Thyroid gland (tissue), 4 donors: ENCODE results near the gene ARHGAP15. TPM values are rescaled to one million over a fixed set of nuclear protein-coding genes. Genes with fewer than 3 reads are reported as not detected.

Experiments used
- DNase-seq, 2 donors: peaks; one replicate each; pipeline ENCODE4 v3.0.0-alpha.2; 2019
- H3K27ac ChIP-seq, 3 donors: fragments of 200-600 bp; sonication (generic); 1 replicate in 2 of 3; 2 replicates in 1 of 3; pipeline ENCODE4 v1.5.1; 2016 to 2019; ENCODE audit warnings: mild to moderate bottlenecking in 1 of 3, moderate library complexity in 1 of 3
- H3K27me3 ChIP-seq: fragments of 200-600 bp; sonication (generic); one replicate; pipeline ENCODE4 v1.5.1; 2019
- H3K36me3 ChIP-seq, 2 donors: fragments of 200-600 bp; sonication (generic); one replicate each; pipeline ENCODE4 v1.5.1; 2016 to 2019
- H3K4me1 ChIP-seq, 2 donors: fragments of 200-600 bp; sonication (generic); one replicate each; pipeline ENCODE4 v1.5.1; 2017 to 2019
- H3K4me3 ChIP-seq, 3 donors: fragments of 200-600 bp; sonication (generic); replicated peaks in 1 of 3; 1 replicate in 2 of 3; 2 replicates in 1 of 3; pipeline ENCODE4 v1.5.1; 2016; ENCODE audit warnings: mild to moderate bottlenecking in 1 of 3
- H3K9me3 ChIP-seq: fragments of 200-600 bp; sonication (generic); one replicate; pipeline ENCODE4 v1.5.1; 2017
- POLR2A ChIP-seq, 2 donors: fragments of 450-650 bp; IDR thresholded peaks; one replicate each; pipeline ENCODE4 v1.6.1; 2017; ENCODE audit warnings: antibody characterized with exemption in 2 of 2, mild to moderate bottlenecking in 2 of 2, moderate library complexity in 1 of 2
- WGBS, 2 donors: methylation state at CpG; one replicate each; pipeline ENCODE4 v1.1.5; 2017; 5-methylcytosine and 5-hydroxymethylcytosine counted together
- intact Hi-C: fragments of 100-400 bp; cut with DNase I; formaldehyde crosslinking; loops from one replicate; pipeline ENCODE4 v1.15.1; 2023
- total RNA-seq, 4 donors: library from RNA; depleted of rRNA; stranded (reverse); fragments of >200 nt; gene quantifications; one replicate each; pipeline ENCODE4 v1.2.3, GENCODE V29; 2016
- TF ChIP-seq, protein P1 (sequence below), 6 experiments: fragments of 200-600 bp in 3 of 6; fragments of 450-650 bp in 3 of 6; sonication (generic) in 3 of 6; IDR thresholded peaks; one replicate each; pipeline ENCODE4 v1.5.1; 2016 to 2019; ENCODE audit warnings: antibody characterized with exemption in 6 of 6, mild to moderate bottlenecking in 2 of 6, inconsistent platforms in 1 of 6, moderate library complexity in 1 of 6

The ARHGAP15 gene
- total RNA-seq, 4 donors from 2014 or later, result 9.8 to 24.4 (median 11.9) TPM

DNA sequence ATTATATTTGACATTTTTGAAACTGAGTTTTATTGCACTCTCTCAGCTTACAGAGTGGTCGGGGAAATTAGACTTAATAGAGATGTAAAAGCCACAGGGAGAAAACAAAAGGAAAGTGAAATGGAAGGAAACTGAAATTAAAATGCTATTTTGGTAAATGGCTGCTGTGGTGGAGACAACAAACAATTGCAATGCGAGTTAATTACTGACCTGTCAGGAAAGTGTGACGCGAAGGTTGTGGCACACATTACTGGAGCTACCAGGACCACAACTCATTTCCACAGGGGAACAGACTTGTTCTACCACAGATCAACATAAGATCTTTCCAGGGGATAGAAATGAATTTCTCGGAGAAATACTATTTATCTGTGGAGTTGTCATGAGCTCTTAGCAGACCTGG, 19.5 kb downstream of the ARHGAP15 start:
- no peak overlapping the region for H3K4me3 ChIP-seq
- H3K27me3 ChIP-seq, result no peaks in the 10 kb centered on the region
- H3K4me1 ChIP-seq, result no peaks in the 10 kb centered on the region
- DNase-seq, result no peak
- H3K27ac ChIP-seq, result no peak overlapping the region
- no peaks in the 10 kb centered on the region for H3K36me3 ChIP-seq
- TF ChIP-seq, protein P1, sequence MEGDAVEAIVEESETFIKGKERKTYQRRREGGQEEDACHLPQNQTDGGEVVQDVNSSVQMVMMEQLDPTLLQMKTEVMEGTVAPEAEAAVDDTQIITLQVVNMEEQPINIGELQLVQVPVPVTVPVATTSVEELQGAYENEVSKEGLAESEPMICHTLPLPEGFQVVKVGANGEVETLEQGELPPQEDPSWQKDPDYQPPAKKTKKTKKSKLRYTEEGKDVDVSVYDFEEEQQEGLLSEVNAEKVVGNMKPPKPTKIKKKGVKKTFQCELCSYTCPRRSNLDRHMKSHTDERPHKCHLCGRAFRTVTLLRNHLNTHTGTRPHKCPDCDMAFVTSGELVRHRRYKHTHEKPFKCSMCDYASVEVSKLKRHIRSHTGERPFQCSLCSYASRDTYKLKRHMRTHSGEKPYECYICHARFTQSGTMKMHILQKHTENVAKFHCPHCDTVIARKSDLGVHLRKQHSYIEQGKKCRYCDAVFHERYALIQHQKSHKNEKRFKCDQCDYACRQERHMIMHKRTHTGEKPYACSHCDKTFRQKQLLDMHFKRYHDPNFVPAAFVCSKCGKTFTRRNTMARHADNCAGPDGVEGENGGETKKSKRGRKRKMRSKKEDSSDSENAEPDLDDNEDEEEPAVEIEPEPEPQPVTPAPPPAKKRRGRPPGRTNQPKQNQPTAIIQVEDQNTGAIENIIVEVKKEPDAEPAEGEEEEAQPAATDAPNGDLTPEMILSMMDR (IDR thresholded peaks at IDR 0.05), result no peak
- no peak for TF ChIP-seq POLR2A (IDR thresholded peaks at IDR 0.05)
- 85 to 88% methylated on average over 5 of the region's 5 CpGs for WGBS, 2 donors
- no peaks in the 10 kb centered on the region for H3K9me3 ChIP-seq
- intact Hi-C loops, result no loop called here

GRCh38 chr2:143150287-143150686, 21.1 kb downstream of the ARHGAP15 start:
- Histone ChIP-seq H3K27me3 (no peaks in the 10 kb centered on the region), H3K27ac (no peak overlapping the region), H3K4me3 (no peak overlapping the region), H3K4me1 (no peaks in the 10 kb centered on the region), H3K36me3 (no peaks in the 10 kb centered on the region), H3K9me3 (no peaks in the 10 kb centered on the region)
- WGBS, 2 donors, result 69 to 80% methylated on average over 4 of the region's 4 CpGs
- intact Hi-C loops, result no loop called here
- TF ChIP-seq POLR2A (IDR thresholded peaks at IDR 0.05), result no peak
- TF ChIP-seq, protein P1 (IDR thresholded peaks at IDR 0.05), result no peak
- no peak for DNase-seq

DNA sequence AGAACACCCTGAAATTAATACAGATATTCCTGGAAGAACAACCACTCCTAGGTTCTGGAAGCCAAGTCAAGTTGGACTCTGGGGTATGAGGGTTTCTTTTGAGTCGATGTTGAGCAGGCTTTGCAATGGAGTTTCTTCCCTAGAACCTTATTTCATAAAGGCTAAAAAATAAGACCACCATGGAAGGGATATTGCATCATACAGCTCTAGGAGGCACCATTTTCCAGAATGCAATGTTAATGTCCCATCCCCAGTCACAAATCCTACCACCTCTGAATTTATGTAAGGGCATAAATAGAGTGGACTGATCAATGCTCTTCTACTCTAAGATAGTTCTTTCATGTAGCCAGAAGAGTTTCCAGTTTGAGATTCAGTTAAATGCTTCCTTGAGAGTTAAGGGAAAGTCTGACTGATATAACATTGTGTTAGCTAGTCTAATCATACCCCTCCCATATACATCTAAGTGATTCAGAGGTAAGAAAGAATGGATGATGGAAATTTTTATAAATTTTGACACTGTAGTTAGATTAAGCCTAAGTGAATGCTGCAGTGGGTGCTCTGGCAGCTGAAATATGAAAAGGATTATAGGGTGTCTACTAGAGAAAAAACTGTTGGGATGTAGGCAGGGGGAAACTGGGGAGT, 22.0 kb downstream of the ARHGAP15 start:
- Histone ChIP-seq H3K9me3 (no peaks in the 10 kb centered on the region), H3K36me3 (no peaks in the 10 kb centered on the region), H3K4me3 (no peak overlapping the region), H3K4me1 (no peaks in the 10 kb centered on the region), H3K27me3 (no peaks in the 10 kb centered on the region), H3K27ac (no peak overlapping the region)
- DNase-seq, result no peak
- TF ChIP-seq POLR2A (IDR thresholded peaks at IDR 0.05), result no peak
- TF ChIP-seq, protein P1 (IDR thresholded peaks at IDR 0.05), result no peak
- intact Hi-C loops, result no loop called here
- WGBS, 2 donors, result 93 to 100% methylated on average over 1 of the region's 1 CpG

DNA sequence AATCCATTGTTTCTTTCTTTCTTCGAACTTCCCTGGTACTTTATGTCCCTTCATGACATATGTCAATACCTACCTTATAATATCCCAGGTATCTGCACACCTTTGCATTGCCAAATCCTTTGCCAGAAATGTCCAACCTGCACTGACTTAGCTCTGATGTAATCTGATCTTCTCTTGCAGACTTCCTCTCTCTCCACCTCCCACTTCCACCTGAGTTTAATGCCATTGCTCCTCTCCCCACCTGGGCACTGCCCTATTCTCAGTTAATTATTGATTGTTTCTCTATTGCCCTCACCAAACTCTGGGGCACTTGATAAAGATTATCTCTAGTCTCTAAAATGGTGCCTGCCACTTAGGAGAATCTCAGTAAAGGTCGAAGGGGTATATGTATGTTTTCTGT, 23.0 kb downstream of the ARHGAP15 start:
- no peak overlapping the region for H3K4me3 ChIP-seq
- H3K27ac ChIP-seq, result no peak overlapping the region
- no peak for DNase-seq
- 88 to 90% methylated on average over 2 of the region's 2 CpGs for WGBS, 2 donors
- TF ChIP-seq, protein P1 (IDR thresholded peaks at IDR 0.05), result no peak
- TF ChIP-seq POLR2A (IDR thresholded peaks at IDR 0.05), result no peak
- H3K36me3 ChIP-seq, result no peaks in the 10 kb centered on the region
- no peaks in the 10 kb centered on the region for H3K9me3 ChIP-seq
- H3K4me1 ChIP-seq, result no peaks in the 10 kb centered on the region
- no peaks in the 10 kb centered on the region for H3K27me3 ChIP-seq
- intact Hi-C loops, result no loop called here

DNA sequence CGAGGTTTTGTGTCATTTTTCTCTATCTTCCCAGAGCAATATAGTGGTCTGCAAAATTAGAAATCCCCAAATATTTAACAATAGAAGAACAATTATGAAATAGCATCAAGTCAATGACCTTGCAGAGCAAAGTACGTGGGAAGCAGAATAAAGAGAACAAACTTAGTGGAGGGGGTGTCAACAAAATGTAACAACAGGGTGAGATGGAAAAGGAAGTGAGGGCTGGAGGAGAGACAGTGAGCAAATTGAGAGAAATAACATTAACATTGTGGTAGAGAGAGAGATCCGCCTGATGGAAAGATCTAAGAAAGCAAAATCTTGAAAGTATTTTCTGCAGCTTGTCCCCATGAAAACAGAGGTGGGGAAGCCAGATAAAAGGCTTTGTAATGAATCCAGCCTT, 23.4 kb downstream of the ARHGAP15 start:
- WGBS, 2 donors, result 84 to 88% methylated on average over 3 of the region's 3 CpGs
- Histone ChIP-seq H3K4me1 (no peaks in the 10 kb centered on the region), H3K9me3 (no peaks in the 10 kb centered on the region), H3K27ac (no peak overlapping the region), H3K36me3 (no peaks in the 10 kb centered on the region), H3K27me3 (no peaks in the 10 kb centered on the region), H3K4me3 (no peak overlapping the region)
- intact Hi-C loops, result no loop called here
- TF ChIP-seq POLR2A (IDR thresholded peaks at IDR 0.05), result no peak
- TF ChIP-seq, protein P1 (IDR thresholded peaks at IDR 0.05), result no peak
- DNase-seq, result no peak
